Measurements from ENCODE around the gene PLBD2. TPM values are rescaled to one million over a fixed set of nuclear protein-coding genes. Genes with fewer than 3 reads are reported as not detected.

The PLBD2 gene
- total and polyA plus RNA-seq, 9 of the 15 experiments (the other 6 are each of a cell fraction or from before 2014, with no cell fraction given): 2.4 to 37.4 (median 6.0) TPM

DNA sequence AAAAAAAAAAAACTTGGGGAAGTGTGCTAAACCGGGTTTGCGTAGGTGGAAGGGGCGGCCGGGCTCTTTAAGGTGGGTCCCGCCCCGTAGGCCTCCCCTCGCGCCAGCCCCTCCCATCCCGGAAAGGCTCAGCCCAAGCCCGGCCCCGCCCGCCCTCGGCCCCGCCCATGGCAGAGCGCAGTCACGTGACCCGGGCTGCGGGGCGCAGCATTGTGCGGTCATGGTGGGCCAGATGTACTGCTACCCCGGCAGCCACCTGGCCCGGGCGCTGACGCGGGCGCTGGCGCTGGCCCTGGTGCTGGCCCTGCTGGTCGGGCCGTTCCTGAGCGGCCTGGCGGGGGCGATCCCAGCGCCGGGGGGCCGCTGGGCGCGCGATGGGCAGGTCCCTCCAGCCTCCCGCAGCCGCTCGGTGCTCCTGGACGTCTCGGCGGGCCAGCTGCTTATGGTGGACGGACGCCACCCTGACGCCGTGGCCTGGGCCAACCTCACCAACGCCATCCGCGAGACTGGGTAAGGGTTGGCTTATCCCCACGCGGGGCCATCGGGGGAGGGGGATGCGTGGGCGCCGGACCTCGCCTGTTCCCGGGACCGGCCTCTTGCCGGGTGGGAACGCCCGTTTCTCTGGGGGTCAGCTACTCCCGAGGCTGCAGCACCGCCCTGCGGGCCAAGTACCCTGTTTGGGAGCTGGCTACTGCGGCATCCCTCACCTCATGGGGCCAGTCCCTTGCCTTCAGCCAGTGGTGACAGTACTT lies at the start of gene PLBD2 (continued):
- TF ChIP-seq EGR1 (conservative IDR thresholded peaks at IDR 0.05) (peak; percentile 98), MAZ (CRISPR knock-in tag; conservative IDR thresholded peaks at IDR 0.05 in 1 of 2, IDR thresholded peaks at IDR 0.05 in 1 of 2) (peak; percentile 87 to 93), HNRNPL (IDR thresholded peaks at IDR 0.05; ENCODE audit: low read depth, low read length) (peak; percentile 65; the same call in 1 of the 2 replicates), SAFB (IDR thresholded peaks at IDR 0.05; ENCODE audit: borderline replicate concordance, low read depth, low read length) (no peak), ZZZ3 (IDR thresholded peaks at IDR 0.05) (no peak), MAFF (IDR thresholded peaks at IDR 0.05; ENCODE audit: low read length) (no peak), EWSR1 (IDR thresholded peaks at IDR 0.05; ENCODE audit: borderline replicate concordance, low read depth, partially characterized antibody) (no peak), TCF3 (CRISPR knock-in tag; IDR thresholded peaks at IDR 0.05) (no peak; the same call in 1 of the 2 replicates), ARHGAP35 (IDR thresholded peaks at IDR 0.05; ENCODE audit: partially characterized antibody) (no peak), BHLHE40 (IDR thresholded peaks at IDR 0.05; ENCODE audit: low read length) (peak; percentile 93), GATAD2B (IDR thresholded peaks at IDR 0.05; ENCODE audit: borderline replicate concordance) (peak; percentile 66)
- TF ChIP-seq, protein P1, sequence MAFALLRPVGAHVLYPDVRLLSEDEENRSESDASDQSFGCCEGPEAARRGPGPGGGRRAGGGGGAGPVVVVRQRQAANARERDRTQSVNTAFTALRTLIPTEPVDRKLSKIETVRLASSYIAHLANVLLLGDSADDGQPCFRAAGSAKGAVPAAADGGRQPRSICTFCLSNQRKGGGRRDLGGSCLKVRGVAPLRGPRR (CRISPR knock-in tag; IDR thresholded peaks at IDR 0.05): no peak
- TF ChIP-seq, protein P2, sequence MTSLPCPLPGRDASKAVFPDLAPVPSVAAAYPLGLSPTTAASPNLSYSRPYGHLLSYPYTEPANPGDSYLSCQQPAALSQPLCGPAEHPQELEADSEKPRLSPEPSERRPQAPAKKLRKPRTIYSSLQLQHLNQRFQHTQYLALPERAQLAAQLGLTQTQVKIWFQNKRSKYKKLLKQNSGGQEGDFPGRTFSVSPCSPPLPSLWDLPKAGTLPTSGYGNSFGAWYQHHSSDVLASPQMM (CRISPR knock-in tag; IDR thresholded peaks at IDR 0.05): no peak
- TF ChIP-seq, protein P3, sequence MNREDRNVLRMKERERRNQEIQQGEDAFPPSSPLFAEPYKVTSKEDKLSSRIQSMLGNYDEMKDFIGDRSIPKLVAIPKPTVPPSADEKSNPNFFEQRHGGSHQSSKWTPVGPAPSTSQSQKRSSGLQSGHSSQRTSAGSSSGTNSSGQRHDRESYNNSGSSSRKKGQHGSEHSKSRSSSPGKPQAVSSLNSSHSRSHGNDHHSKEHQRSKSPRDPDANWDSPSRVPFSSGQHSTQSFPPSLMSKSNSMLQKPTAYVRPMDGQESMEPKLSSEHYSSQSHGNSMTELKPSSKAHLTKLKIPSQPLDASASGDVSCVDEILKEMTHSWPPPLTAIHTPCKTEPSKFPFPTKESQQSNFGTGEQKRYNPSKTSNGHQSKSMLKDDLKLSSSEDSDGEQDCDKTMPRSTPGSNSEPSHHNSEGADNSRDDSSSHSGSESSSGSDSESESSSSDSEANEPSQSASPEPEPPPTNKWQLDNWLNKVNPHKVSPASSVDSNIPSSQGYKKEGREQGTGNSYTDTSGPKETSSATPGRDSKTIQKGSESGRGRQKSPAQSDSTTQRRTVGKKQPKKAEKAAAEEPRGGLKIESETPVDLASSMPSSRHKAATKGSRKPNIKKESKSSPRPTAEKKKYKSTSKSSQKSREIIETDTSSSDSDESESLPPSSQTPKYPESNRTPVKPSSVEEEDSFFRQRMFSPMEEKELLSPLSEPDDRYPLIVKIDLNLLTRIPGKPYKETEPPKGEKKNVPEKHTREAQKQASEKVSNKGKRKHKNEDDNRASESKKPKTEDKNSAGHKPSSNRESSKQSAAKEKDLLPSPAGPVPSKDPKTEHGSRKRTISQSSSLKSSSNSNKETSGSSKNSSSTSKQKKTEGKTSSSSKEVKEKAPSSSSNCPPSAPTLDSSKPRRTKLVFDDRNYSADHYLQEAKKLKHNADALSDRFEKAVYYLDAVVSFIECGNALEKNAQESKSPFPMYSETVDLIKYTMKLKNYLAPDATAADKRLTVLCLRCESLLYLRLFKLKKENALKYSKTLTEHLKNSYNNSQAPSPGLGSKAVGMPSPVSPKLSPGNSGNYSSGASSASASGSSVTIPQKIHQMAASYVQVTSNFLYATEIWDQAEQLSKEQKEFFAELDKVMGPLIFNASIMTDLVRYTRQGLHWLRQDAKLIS (CRISPR knock-in tag; IDR thresholded peaks at IDR 0.05): no peak
- TF ChIP-seq, protein P4, sequence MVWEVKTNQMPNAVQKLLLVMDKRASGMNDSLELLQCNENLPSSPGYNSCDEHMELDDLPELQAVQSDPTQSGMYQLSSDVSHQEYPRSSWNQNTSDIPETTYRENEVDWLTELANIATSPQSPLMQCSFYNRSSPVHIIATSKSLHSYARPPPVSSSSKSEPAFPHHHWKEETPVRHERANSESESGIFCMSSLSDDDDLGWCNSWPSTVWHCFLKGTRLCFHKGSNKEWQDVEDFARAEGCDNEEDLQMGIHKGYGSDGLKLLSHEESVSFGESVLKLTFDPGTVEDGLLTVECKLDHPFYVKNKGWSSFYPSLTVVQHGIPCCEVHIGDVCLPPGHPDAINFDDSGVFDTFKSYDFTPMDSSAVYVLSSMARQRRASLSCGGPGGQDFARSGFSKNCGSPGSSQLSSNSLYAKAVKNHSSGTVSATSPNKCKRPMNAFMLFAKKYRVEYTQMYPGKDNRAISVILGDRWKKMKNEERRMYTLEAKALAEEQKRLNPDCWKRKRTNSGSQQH (CRISPR knock-in tag; IDR thresholded peaks at IDR 0.05): no peak
- TF ChIP-seq, protein P5, sequence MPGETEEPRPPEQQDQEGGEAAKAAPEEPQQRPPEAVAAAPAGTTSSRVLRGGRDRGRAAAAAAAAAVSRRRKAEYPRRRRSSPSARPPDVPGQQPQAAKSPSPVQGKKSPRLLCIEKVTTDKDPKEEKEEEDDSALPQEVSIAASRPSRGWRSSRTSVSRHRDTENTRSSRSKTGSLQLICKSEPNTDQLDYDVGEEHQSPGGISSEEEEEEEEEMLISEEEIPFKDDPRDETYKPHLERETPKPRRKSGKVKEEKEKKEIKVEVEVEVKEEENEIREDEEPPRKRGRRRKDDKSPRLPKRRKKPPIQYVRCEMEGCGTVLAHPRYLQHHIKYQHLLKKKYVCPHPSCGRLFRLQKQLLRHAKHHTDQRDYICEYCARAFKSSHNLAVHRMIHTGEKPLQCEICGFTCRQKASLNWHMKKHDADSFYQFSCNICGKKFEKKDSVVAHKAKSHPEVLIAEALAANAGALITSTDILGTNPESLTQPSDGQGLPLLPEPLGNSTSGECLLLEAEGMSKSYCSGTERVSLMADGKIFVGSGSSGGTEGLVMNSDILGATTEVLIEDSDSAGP (CRISPR knock-in tag; IDR thresholded peaks at IDR 0.05): peak; percentile 75; the same call in 1 of the 2 replicates
- TF ChIP-seq, protein P6, sequence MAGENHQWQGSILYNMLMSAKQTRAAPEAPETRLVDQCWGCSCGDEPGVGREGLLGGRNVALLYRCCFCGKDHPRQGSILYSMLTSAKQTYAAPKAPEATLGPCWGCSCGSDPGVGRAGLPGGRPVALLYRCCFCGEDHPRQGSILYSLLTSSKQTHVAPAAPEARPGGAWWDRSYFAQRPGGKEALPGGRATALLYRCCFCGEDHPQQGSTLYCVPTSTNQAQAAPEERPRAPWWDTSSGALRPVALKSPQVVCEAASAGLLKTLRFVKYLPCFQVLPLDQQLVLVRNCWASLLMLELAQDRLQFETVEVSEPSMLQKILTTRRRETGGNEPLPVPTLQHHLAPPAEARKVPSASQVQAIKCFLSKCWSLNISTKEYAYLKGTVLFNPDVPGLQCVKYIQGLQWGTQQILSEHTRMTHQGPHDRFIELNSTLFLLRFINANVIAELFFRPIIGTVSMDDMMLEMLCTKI (IDR thresholded peaks at IDR 0.05; ENCODE audit: partially characterized antibody): no peak

Measured in K562 (cell line).